ENCODE measurements around the gene DUSP1.

- no peak for TF ChIP-seq POLR2AphosphoS5 (IDR thresholded peaks at IDR 0.05; ENCODE audit: insufficient read depth in 1 of 2, low read depth in 1 of 2)
- TF ChIP-seq CTCF (IDR thresholded peaks at IDR 0.05) = no peak
- TF ChIP-seq POLR2A (IDR thresholded peaks at IDR 0.05) = no peak
These were observed 27.7 kb downstream of the DUSP1 start for GRCh38 chr5:172743112-172743959.

Data from vagina (tissue), 2 donors.